BJ (cell line): Measurements from ENCODE around the gene AXIN1. TPM values are rescaled to one million over a fixed set of nuclear protein-coding genes. Genes with fewer than 3 reads are reported as not detected.

Experiments
- CTCF ChIA-PET: fragments of 350-600 bp; formaldehyde crosslinking; extraction: SDS; loops from one replicate; lab custom pipeline; 2021; ENCODE audit warnings: antibody characterized with exemption, inconsistent platforms; lab: Yijun Ruan, JAX
- POLR2A ChIA-PET: fragments of 300-600 bp; sonication (Branson Sonifier 250); formaldehyde crosslinking; extraction: SDS; loops from one replicate; lab custom pipeline; 2021; ENCODE audit warnings: antibody characterized with exemption; lab: Charles Lee
- DNase-seq: peaks from one replicate; pipeline ENCODE4 v3.0.0-alpha.2; 2011; ENCODE audit warnings: low read depth
- H3K27me3 ChIP-seq: 2 replicates; pipeline ENCODE4 v1.6.0; 2011; ENCODE audit warnings: low read length; ENCODE audit not compliant: control insufficient read depth, insufficient read depth
- H3K36me3 ChIP-seq: 2 replicates; pipeline ENCODE4 v1.5.1; 2011; ENCODE audit warnings: low read length; ENCODE audit not compliant: control insufficient read depth, insufficient read depth
- H3K4me3 ChIP-seq: 2 replicates; pipeline ENCODE4 v1.5.1; 2011; ENCODE audit warnings: low read depth, mild to moderate bottlenecking, control low read depth, low read length
- CTCF ChIP-seq: IDR thresholded peaks from 2 replicates; pipeline ENCODE4 v1.5.1; 2011; ENCODE audit warnings: low read depth, mild to moderate bottlenecking, control low read depth, inconsistent platforms, low read length, moderate library complexity; ENCODE audit not compliant: insufficient read depth
- polyA plus RNA-seq: library from polyadenylated mRNA; depleted of rRNA; stranded (reverse); fragments of >200 nt; gene quantifications from 2 replicates; pipeline ENCODE4 v1.2.3, GENCODE V29; 2011

The AXIN1 gene
- polyA plus RNA-seq, 1 experiment, result 4.3 TPM

- Histone ChIP-seq H3K27me3 (peaks cover 5% of the 10 kb centered on the region), H3K36me3 (no peaks in the 10 kb centered on the region), H3K4me3 (no peak overlapping the region)
- no peak for TF ChIP-seq CTCF
- CTCF ChIA-PET, result no interaction called here
- DNase-seq, result no peak
- POLR2A ChIA-PET, result no interaction called here
These were observed 76.0 kb downstream of the AXIN1 start for GRCh38 chr16:276426-277077.

- ChIA-PET CTCF (no interaction called here), POLR2A (no interaction called here)
- no peaks in the 10 kb centered on the region for H3K36me3 ChIP-seq
- TF ChIP-seq CTCF, result no peak
- peak within 1 kb of the TSS; percentile 42 for H3K4me3 ChIP-seq
- no peak for DNase-seq
- peaks cover 5% of the 10 kb centered on the region for H3K27me3 ChIP-seq
These were observed 76.7 kb downstream of the AXIN1 start, which contains the start of gene RGS11 for GRCh38 chr16:275786-276232. TSS of gene RGS11 (minus strand) at chr16:275944. CDS start at chr16:275911, 33 bp downstream.

GRCh38 chr16:275041-275641, 77.4 kb downstream of the AXIN1 start:
- TF ChIP-seq CTCF, result no peak
- Histone ChIP-seq H3K4me3 (peak overlapping the region; percentile 42), H3K27me3 (peaks cover 5% of the 10 kb centered on the region), H3K36me3 (no peaks in the 10 kb centered on the region)
- CTCF ChIA-PET, result no interaction called here
- POLR2A ChIA-PET, result no interaction called here
- DNase-seq, result no peak

- no peak for DNase-seq
- Histone ChIP-seq H3K36me3 (no peaks in the 10 kb centered on the region), H3K4me3 (no peak overlapping the region), H3K27me3 (peaks cover 5% of the 10 kb centered on the region)
- ChIA-PET CTCF (interaction anchor here (1.5 kb wide), 1 partner anchor 14 kb away, joined by 3 read pairs; no protein-coding TSS in a partner anchor), POLR2A (no interaction called here)
- no peak for TF ChIP-seq CTCF
These were observed 78.7 kb downstream of the AXIN1 start for GRCh38 chr16:273547-274421.
